Measurements from ENCODE around the gene PLEKHF1. TPM values are rescaled to one million over a fixed set of nuclear protein-coding genes. Genes with fewer than 3 reads are reported as not detected.
A peak's percentile ranks its signal among the peaks of the same experiment; 100 is the strongest.

The PLEKHF1 gene
- total RNA-seq, 1 experiment from 2014 or later: 5.5 TPM

DNA sequence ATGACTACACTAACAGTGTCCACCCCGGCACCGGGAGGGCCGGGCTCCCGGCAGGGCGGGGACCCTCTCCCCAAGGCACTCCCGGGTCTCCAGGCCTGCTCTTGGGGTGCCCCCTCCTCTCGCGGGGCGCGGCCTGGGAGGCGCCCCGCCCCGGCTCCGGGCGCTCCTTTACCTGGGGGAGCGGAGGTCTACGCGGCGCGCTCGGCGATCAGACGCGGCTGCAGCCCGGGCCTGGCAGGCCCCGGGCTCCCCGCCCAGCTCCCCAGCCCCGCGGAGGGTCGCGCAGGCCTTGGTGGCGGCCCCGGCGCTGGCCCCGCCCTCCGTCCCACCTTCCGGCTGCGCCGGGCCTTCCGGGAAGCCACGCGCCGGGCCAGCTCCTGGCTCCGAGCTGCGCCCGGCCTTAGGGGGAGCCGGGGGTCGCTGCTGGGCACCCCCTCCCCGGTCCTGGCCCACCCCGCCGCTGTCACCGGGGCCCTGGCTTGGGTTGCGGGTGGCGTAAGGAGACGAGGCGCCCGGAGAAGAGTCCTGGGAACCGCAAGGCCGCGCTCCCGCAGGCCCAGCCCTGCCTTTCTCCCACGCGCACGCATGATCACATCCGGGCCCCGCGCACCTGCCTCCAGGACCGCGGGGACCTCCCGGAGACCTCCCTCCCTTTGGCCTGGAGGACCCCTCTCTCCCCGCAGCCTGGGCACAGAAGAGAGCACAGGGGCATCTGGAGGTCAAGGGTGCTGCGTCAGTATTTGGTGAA is 49.9 kb downstream of the PLEKHF1 start, which contains the start of gene C19orf12:
Gene C19orf12, minus strand, starts transcription at position 309 of the 748 bp plus-strand sequence. CDS start 6,848 bp downstream, outside the sequence.
- Histone ChIP-seq H3K27me3 (ENCODE audit: insufficient read depth, low read length) (no peaks in the 10 kb centered on the region), H3K9me2 (ENCODE audit: insufficient read depth) (no peaks in the 10 kb centered on the region), H3K9me3 (ENCODE audit: control insufficient read depth in 1 of 2, insufficient read depth in 1 of 2, low read depth in 1 of 2, low read length in 2 of 2) (no peaks in the 10 kb centered on the region), H3K4me1 (ENCODE audit: control insufficient read depth in 1 of 2, insufficient read depth in 2 of 2, low read length in 2 of 2) (peaks cover 10% of the 10 kb centered on the region in 2 experiments), H3K79me2 (ENCODE audit: insufficient read depth, low read length) (peaks cover 17% of the 10 kb centered on the region), H3K4me3 (replicated peaks in 1 of 2; ENCODE audit: low read depth in 1 of 2, low read length in 2 of 2) (peak within 1 kb of the TSS; percentile 80 to 96), H3K4me2 (ENCODE audit: low read length) (peak within 1 kb of the TSS; percentile 97), H3K9ac (ENCODE audit: low read length) (peak within 1 kb of the TSS; percentile 94), H3K36me3 (ENCODE audit: control insufficient read depth in 1 of 2, insufficient read depth in 2 of 2, low read length in 2 of 2) (no peaks in the 10 kb centered on the region), H4K20me1 (ENCODE audit: insufficient read depth) (no peaks in the 10 kb centered on the region), H2AFZ (ENCODE audit: low read depth, low read length, poor library complexity, severe bottlenecking) (no peak within 1 kb of the TSS), H3K27ac (ENCODE audit: low read depth, low read length) (peak within 1 kb of the TSS; percentile 92)
- BruUV-seq (replicated peaks): no TSS peak
- ChIA-PET RAD21 (ENCODE audit: low non-redundant PET in 1 of 2, low total read pairs in 2 of 2, uncharacterized antibody in 2 of 2, unreplicated experiment in 2 of 2) (no interaction called here), CTCF (interaction anchor here (1.0 to 1.4 kb wide), 2 partner anchors 29 to 104 kb away, joined by 3 to 5 read pairs; no protein-coding TSS in a partner anchor), POLR2A (interaction anchor here (1.0 to 1.1 kb wide), 2 partner anchors 109 to 129 kb away, joined by 3 to 5 read pairs; partner anchors contain the start of gene POP4)
- ATAC-seq: peak; percentile 81
- intact Hi-C loops (cut with micrococcal nuclease): loop anchor here (5.0 kb wide), 1 partner anchor 248 kb away; no protein-coding TSS in a partner anchor
- no peak for DNase-seq (ENCODE audit: low read depth, low spot score)
- TF ChIP-seq FOSL1 (IDR thresholded peaks at IDR 0.05; ENCODE audit: low read depth): no peak
- no peak for TF ChIP-seq CBX3 (IDR thresholded peaks at IDR 0.05; ENCODE audit: low read depth)
- peak; percentile 77 for TF ChIP-seq POLR2AphosphoS5 (IDR thresholded peaks at IDR 0.05; ENCODE audit: low read depth, low read length)
- peak; percentile 45 for TF ChIP-seq POLR2A (IDR thresholded peaks at IDR 0.05; ENCODE audit: borderline replicate concordance, extremely low read depth, insufficient read depth, insufficient read length)
- TF ChIP-seq SP1 (IDR thresholded peaks at IDR 0.05; ENCODE audit: low read depth): 0 out of 2 replicates have a peak, but pooled peaks have one; percentile 13
- TF ChIP-seq, protein P1, sequence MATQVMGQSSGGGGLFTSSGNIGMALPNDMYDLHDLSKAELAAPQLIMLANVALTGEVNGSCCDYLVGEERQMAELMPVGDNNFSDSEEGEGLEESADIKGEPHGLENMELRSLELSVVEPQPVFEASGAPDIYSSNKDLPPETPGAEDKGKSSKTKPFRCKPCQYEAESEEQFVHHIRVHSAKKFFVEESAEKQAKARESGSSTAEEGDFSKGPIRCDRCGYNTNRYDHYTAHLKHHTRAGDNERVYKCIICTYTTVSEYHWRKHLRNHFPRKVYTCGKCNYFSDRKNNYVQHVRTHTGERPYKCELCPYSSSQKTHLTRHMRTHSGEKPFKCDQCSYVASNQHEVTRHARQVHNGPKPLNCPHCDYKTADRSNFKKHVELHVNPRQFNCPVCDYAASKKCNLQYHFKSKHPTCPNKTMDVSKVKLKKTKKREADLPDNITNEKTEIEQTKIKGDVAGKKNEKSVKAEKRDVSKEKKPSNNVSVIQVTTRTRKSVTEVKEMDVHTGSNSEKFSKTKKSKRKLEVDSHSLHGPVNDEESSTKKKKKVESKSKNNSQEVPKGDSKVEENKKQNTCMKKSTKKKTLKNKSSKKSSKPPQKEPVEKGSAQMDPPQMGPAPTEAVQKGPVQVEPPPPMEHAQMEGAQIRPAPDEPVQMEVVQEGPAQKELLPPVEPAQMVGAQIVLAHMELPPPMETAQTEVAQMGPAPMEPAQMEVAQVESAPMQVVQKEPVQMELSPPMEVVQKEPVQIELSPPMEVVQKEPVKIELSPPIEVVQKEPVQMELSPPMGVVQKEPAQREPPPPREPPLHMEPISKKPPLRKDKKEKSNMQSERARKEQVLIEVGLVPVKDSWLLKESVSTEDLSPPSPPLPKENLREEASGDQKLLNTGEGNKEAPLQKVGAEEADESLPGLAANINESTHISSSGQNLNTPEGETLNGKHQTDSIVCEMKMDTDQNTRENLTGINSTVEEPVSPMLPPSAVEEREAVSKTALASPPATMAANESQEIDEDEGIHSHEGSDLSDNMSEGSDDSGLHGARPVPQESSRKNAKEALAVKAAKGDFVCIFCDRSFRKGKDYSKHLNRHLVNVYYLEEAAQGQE (IDR thresholded peaks at IDR 0.05; ENCODE audit: low read depth): no peak
- TF ChIP-seq, protein P2, sequence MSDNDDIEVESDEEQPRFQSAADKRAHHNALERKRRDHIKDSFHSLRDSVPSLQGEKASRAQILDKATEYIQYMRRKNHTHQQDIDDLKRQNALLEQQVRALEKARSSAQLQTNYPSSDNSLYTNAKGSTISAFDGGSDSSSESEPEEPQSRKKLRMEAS (IDR thresholded peaks at IDR 0.05): peak; percentile 75
- TF ChIP-seq ELF1 (IDR thresholded peaks at IDR 0.05; ENCODE audit: borderline replicate concordance, low read depth): peak; percentile 29; the same call in 1 of the 2 replicates
- no peak for TF ChIP-seq JUND (IDR thresholded peaks at IDR 0.05)
- peak; percentile 50 for TF ChIP-seq EGR1 (IDR thresholded peaks at IDR 0.05; ENCODE audit: low read depth)
- no peak for TF ChIP-seq TCF7L2 (IDR thresholded peaks at IDR 0.05; ENCODE audit: borderline replicate concordance, extremely low read depth, insufficient read depth, insufficient read length)
- TF ChIP-seq SRF (IDR thresholded peaks at IDR 0.05; ENCODE audit: low read depth): no peak
- TF ChIP-seq RAD21 (IDR thresholded peaks at IDR 0.05; ENCODE audit: low read depth): no peak
- TF ChIP-seq, protein P3, sequence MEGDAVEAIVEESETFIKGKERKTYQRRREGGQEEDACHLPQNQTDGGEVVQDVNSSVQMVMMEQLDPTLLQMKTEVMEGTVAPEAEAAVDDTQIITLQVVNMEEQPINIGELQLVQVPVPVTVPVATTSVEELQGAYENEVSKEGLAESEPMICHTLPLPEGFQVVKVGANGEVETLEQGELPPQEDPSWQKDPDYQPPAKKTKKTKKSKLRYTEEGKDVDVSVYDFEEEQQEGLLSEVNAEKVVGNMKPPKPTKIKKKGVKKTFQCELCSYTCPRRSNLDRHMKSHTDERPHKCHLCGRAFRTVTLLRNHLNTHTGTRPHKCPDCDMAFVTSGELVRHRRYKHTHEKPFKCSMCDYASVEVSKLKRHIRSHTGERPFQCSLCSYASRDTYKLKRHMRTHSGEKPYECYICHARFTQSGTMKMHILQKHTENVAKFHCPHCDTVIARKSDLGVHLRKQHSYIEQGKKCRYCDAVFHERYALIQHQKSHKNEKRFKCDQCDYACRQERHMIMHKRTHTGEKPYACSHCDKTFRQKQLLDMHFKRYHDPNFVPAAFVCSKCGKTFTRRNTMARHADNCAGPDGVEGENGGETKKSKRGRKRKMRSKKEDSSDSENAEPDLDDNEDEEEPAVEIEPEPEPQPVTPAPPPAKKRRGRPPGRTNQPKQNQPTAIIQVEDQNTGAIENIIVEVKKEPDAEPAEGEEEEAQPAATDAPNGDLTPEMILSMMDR (IDR thresholded peaks at IDR 0.05 in 2 of 3, conservative IDR thresholded peaks at IDR 0.05 in 1 of 3; ENCODE audit: borderline replicate concordance in 1 of 3, insufficient read depth in 1 of 3, low read depth in 2 of 3, low read length in 2 of 3): no peak
- TF ChIP-seq YY1 (IDR thresholded peaks at IDR 0.05; ENCODE audit: extremely low read depth, insufficient replicate concordance, low read depth, low read length): no peak
- no peak for TF ChIP-seq CEBPB (IDR thresholded peaks at IDR 0.05; ENCODE audit: low read depth)
- TF ChIP-seq EZH2phosphoT487 (IDR thresholded peaks at IDR 0.05; ENCODE audit: borderline replicate concordance): no peak
- TF ChIP-seq, protein P4, sequence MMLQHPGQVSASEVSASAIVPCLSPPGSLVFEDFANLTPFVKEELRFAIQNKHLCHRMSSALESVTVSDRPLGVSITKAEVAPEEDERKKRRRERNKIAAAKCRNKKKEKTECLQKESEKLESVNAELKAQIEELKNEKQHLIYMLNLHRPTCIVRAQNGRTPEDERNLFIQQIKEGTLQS (IDR thresholded peaks at IDR 0.05): no peak
- TF ChIP-seq ZNF274 (IDR thresholded peaks at IDR 0.05; ENCODE audit: low read depth, low read length): no peak
